ENCODE results near the gene ARHGAP24.

The ARHGAP24 gene

GRCh38 chr4:86036736-86037135 is 561.8 kb downstream of the ARHGAP24 start:
- no peak for DNase-seq

GRCh38 chr4:86038037-86038436 is 563.1 kb downstream of the ARHGAP24 start:
- no peak for DNase-seq

- DNase-seq: no peak
Observed at GRCh38 chr4:86043755-86044592, 569.0 kb downstream of the ARHGAP24 start.

GRCh38 chr4:86044593-86044985 is 569.6 kb downstream of the ARHGAP24 start:
- DNase-seq: no peak

GRCh38 chr4:86048426-86048825 is 573.5 kb downstream of the ARHGAP24 start:
- DNase-seq: no peak

- DNase-seq: no peak
Observed at GRCh38 chr4:86050496-86050895, 575.5 kb downstream of the ARHGAP24 start.

Data from DMS153 (cell line).